Measurements from ENCODE around the gene PUS7.
"Not testable (repeated sequence)": the region's sequence is repeated elsewhere in the genome, so short reads cannot be mapped to it uniquely, and the experiment has no call there.

The PUS7 gene

DNA sequence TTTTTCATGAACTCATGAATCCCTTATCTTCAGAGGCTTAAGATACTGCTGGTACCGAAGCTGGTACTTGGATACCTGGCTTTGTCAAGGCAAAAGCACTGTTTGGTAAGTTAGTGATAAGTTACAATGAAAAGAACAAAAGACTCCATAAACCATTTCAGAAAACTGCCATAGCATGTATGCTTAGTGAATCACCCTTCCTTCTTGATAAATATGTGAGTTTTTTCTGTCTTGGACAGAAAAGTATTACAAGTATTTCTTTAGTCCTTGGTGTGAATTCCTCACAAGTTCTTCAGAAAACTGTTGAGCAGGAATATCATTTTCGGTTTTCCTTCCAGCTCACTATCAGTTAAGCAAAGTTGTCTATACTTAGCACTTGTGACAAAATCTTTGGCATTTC is 25.6 kb downstream of the PUS7 start:
- no peak for DNase-seq (ENCODE audit: low read depth in 2 of 2)

DNA sequence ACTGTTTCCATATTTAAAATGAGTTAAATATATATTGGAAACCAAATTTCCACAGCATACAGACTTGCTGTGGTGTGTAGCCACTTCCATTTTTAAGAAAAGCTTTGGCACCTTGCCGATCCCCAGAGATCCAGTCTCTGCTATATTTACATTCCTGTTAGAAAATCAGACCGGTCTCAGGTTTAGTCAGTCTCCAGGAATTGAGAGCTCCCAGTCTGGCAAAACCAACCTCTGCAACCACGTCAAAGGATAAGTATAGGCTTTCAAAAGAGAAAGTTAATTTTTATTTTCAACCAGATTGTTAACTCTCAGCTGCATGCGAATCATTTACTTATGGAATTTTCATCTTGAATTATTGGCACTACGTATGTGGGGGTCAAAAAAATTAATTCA is 28.2 kb downstream of the PUS7 start:
- DNase-seq (ENCODE audit: low read depth in 2 of 2), result no peak

DNA sequence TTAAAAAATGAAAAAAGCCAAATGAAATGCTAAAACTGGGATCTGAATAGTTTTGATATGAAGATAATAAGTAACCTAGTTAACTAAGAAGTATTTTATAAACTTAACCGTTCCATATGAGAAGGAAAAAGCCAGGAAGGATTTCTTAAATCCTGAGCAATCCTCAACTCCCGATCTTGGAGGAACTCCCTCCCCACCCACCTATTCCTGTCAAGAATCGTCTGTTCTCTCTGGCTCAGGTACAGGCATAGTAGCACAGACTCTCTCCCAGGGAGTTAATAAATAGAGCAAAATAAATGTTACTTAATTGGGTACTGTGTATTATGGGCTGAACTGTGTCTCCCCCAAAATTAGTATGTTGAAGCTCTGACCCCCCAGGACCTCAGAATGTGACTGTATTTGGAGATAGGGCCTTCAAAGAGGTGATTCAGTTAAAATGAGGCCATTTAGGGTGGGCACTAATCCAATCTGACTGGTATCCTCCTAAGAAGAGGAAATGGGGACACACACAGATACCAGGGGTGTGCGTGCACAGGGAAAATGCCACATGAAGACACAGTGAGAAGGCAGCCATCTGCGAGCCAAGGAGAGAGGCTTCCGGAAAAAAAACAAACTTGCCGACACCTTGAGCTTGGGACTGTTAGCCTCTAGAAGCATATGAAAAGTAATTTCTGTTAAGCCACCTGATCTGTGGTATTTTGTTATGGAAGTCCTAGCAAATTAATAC is 28.7 kb downstream of the PUS7 start:
- no peak for DNase-seq (ENCODE audit: low read depth in 2 of 2)

DNA sequence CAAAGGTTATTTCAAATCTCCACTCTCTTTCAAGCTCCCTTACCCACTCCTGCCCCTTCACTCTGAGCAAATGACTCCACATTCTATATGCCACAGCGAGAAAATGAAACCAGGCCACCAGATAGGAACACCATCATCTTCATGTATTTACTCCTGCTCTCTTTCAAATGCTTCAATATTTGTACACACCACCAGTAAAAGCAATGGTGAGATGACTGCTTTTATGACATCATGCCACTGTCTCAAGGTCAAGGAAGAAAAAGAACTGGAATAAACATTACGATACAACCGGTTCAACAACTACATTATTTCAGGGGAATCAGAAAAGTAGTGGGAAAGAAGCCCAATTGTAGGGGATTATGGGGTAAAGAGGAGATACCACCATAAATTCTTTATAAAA is 32.7 kb downstream of the PUS7 start:
- DNase-seq (ENCODE audit: low read depth in 2 of 2), result no peak

DNA sequence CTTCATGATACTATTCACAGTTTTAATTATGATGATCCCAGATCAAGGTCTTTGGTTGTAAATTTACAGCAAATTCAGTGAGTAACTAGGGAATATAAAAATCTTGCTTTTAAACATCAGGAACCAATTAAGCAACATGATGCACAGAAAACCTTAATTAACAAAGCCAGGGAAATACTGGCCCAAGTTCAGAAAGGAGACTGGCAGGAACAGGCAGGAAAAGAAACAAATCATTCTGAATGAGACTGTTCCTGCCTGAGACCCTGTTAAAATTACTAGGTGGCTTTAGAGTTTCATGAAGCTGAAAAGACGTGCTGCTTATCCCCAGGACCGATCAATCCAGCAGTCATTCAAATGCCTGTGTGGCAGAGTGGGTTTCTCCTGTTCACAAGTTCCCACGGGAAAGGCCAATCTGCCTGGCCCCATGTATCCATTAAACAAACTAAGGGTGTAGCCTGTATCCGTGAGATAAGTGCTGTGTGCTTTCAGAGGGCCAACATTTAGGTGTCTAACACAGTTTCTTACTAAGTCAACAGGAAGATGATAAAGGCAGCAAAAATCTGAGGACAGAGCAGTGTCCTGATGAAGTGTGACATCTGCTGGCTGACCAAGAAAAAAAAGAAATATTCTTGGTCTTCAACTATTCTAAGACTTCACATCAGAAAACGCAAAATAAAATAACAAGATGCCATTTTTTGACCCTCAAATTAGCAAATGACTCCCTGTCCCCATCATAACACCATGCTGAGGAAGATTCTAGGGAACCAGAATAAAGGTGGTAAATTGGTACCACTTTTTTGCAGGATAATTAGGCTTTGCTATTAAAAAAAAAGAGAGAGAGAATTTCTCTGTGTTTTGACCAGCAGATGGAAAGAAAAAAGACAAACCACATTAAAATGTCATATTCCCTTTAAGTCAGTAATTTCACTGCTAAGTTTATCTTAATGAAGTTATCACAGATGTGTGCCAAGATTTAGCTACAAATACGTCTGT is 34.2 kb downstream of the PUS7 start:
- no peak for DNase-seq (ENCODE audit: low read depth in 2 of 2)

DNA sequence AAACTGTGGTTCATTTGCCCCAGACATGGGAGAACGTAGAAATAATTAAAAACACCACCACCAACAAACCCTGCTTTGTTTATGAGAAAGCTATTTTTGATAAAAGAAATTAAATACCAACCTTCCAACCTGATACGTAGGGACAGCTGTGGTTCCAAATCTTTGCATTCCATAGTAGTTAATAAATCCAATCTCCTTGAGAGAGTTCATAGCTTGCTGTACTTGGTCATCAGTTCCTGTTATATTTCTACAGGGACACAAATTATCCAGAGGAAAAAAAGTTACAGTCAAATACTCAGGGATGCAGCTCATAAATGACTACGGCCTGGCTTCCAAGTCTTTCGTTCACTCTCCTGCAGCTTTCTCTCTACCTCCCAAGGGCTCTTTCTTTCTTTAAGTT is 41.1 kb downstream of the PUS7 start:
- DNase-seq (ENCODE audit: low read depth in 2 of 2), result no peak

DNA sequence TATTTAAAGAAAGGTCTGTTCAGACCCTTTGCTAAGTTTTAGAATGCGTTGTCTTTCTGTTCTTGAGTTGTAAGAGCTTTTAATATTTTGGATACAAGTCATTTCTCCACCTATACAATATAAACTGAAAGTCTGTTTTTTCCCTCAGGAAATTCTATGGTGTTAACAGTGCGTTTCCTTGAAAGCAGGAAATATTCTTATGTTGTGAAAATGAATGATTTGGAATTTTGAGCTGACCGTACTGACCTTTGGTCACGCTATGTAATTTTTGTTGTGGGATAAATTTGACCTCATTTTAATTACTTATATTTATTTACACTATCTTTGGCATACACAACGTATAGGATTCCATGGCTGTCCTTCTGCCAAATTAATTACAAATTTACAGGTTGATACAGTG is 43.5 kb downstream of the PUS7 start:
- no peak for DNase-seq (ENCODE audit: low read depth in 2 of 2)

DNA sequence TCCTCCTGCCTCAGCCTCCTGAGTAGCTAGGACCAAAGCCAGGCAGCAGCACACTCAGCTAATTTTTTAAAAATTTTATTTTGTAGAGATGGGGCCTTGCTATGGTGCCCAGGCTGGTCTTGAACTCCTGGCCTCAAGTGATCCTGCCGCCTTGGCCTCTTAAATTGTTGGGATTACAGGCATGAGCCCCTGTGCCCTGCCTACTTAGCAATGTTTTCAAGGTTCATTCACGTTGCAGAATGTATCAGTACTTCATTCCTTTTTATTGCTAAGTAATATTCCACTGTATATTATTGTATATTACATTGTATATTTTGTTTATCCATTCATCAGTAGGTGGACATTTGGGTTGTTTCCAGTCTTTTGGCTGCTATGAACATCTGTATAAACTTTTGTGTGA is 44.2 kb downstream of the PUS7 start:
- DNase-seq (ENCODE audit: low read depth in 2 of 2), result no peak

DNA sequence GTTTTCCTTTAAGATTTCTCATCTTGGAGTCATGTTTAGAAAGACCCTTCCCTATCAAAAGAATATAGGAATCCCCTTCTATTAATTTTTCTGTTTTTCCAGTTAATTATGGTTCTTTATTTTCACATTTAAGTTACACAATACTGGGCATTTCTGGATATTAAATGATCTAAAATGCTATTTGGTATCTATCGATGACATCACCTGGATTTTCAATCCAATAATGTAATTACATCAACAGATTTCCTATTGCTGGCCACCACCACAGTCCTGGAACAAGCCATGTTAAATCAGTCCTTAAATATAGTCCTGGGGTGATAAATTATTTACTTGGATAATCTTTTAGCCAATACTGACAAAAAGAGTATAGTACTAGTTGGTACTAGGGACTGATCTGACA is 48.0 kb downstream of the PUS7 start:
- no peak for DNase-seq (ENCODE audit: low read depth in 2 of 2)

DNA sequence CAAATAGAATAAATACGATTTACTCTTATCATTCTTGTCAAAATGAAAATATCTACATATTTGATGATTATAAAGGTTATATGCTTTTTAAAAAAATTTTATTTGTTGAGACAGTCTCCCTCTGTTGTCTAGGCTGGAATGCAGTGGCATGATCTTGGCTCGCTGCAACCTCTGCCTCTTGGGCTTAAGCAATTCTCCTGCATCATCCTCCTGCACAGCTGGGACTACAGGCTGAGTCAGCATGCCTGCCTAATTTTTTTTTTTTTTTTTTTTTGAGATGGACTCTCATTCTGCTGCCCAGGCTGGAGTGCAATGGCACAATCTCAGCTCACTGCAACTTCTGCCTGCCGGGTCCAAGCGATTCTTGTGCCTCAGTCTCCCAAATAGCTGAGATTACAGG is 48.9 kb downstream of the PUS7 start:
- no peak for DNase-seq (ENCODE audit: low read depth in 2 of 2)

DNA sequence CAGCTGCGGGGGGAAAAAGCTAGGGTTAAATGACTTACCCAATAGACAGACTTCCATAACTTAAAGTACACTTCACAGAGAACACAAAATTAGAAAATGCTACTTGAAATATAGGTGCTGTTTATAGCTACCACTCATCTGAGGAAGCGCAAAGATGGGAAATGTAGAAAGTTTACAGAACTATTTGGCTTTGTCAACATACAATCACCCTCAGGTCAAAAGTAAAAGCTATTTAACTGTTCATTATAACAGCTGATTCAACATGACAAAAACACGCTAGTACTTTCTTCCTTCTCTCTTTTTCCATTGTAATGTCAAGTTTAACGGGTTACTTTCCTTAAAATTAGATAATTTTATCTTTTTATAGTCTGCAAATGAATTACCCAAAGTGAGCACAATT is 51.2 kb downstream of the PUS7 start:
- no peak for DNase-seq (ENCODE audit: low read depth in 2 of 2)

DNA sequence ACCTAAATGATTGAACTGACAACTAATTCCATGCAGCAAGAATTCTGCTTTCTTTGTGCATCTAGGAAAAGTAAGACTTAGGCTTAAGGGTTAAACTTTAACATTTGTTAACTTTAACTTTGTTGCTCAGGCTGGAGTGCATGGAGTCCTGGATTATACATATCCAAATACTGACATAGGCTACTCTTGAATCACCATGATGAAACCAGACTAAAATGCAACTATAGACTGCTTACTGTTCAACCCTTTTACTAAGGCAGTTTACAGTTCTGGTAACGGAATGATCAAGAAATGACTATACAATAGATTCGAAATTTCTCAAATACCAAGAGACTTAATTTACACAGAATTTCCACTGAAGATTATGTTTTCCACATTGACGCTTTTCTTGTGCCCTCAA is 52.0 kb downstream of the PUS7 start:
- DNase-seq (ENCODE audit: low read depth in 2 of 2), result no peak

DNA sequence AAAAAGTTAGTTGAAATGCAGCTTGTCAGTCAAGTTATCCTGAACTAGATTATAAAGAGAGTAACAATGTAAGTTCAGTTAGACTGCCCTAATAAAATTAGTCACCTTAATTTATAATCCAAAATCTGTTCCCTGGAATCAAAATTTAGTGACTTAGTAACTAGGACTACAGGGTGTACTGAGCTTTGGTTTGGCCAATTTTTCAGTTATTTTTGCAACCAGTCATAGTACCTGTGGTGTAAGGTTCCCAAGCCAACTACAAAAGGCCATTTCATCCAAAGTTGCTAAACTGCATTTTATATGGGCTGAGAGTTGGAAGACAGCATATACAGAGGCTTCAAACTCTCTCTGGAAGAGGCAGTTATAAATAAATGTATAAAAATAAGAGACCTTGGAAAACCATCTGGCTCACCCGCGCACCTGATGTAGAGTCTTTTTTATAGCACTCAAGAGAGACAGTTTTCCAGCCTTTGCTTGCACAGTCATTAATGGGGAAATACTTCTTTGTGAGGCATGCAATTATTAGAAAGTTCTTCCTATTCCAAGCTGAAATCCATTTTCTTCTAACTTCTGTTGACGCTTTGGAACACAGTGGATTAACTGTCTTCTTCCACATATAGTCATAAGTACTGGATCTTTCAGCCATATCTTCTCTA is 59.2 kb downstream of the PUS7 start:
- DNase-seq (ENCODE audit: low read depth in 2 of 2), result no peak

DNA sequence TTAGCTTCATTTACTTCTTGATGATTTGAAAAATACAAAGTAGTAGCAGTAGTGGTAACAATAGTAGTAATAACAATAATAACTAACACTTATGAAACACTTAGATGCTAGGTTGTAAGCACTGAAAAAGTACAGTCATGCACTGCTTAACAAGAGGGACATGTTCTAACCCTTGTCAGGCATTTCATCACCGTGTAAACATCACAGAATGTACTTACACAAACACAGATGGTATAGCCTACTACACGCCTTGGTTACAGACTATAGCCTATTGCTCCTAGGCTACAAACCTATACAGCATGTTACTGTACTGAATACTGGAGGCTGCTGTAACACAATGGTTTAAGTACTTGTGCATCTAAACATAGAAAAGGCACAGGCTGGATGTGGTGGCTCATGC is 60.6 kb downstream of the PUS7 start:
- DNase-seq (ENCODE audit: low read depth in 2 of 2), result no peak

DNA sequence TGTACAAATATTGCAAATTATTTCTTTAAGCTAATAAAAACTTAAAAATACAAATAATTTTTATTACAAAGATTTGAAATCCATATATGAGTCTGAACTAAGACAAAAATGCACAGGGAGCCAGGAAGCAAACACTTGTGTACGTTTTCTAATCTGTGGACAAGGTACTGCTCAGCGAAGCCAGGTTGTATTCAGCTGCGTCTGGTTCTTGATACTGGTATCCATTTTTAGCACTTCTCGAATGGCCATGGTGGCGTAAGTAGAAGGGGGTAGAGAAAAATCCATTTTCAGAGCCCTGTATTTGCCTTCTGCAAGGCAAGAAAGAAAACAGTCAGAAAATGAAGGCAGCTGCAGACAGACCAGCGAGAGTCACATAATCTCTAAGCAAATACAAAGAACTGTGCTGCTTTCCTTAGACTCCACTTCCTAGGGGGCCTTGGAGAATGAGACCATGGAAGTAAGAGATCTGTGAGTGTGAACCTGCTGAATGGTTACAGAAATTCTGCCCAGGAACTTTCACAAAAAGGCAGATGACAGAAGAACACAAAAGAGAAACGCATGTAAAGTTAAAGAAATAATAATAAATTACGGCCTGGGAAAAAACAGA is 64.3 kb downstream of the PUS7 start:
- no peak for DNase-seq (ENCODE audit: low read depth in 2 of 2)

DNA sequence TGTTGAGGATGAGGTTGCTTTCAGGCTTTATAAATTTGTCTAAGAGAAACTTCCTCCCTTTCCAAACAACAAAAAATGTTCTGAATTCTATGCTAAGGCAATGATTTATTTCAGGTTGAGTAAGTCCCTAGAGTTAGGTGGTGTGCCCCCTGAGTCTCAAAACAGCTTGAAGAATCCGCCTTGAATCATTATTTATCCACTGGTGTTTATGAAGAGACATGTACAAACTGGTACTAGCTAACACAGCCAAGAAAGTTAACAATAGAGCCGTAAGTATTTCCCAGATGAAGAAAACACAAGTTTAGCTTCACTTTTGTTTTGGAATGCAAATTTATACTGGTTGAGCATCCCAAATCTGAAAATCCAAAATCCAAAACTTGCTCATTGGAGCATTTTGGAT is 67.2 kb downstream of the PUS7 start:
- DNase-seq (ENCODE audit: low read depth in 2 of 2), result no peak

DNA sequence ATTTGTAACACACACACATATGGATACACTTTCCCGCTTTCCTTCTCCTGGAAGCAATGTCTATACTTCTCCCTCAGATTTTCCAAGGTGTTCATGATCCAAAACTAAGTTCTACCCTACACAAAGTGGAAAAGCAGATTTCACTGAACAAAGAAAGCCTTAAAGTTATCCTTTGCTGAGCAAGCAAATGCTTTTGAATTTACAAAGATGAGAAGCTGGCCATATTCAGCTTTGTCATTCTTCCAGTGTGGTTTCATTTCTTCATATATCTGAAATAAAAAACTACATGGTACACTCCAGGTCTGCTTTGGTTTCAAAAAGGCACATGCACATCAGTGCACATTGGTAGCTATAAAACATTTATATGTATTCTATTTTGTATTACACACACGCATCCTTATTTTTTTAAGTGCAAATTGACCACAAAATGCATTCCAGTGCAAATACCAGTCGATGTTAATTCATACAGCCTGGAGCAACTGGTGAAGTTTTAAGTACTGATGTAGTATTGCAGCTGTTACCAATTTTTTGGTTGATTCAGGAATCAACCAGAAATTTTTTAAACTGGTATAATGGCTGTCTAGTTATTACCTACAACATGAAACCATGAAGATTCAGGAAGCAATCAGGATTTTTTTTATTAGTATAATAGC is 67.8 kb downstream of the PUS7 start:
- no peak for DNase-seq (ENCODE audit: low read depth in 2 of 2)

DNA sequence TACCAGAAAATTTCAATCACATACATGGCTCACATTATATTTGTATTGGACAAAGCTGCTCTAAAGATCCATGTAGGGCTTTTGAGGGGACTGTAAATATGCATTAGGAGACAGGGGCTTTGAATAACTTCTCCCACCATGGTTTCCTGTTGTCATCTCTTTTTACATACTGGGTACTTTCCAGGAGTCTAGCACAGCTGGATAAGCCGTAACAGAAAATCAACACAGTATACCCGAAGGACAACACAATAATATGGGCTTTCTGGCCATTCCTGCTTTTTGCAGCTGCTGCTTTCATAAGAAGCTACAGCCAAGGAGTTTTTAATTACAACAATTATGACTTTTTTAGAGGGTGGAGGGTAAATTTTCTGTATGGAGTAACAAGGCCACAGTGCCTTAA is 70.0 kb downstream of the PUS7 start:
- no peak for DNase-seq (ENCODE audit: low read depth in 2 of 2)

DNA sequence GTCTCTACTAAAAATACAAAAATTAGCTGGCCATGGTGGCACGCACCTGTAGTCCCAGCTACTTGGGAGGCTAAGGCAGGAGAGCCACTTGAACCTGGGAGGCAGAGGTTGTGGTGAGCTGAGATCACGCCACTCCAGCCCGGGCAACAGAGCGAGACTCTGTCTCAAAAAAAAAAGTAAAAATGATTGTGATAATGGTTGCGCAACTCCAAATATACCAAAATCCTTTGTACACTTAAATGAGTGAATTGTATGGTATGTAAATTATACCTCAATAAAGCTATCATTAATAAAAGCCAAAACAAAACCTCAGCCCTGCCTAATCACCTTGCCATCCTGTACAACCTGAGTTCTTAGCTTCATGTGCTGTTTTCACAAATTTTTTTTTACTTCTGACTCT is 71.2 kb downstream of the PUS7 start:
- not testable (repeated sequence) for DNase-seq (ENCODE audit: low read depth in 2 of 2)

DNA sequence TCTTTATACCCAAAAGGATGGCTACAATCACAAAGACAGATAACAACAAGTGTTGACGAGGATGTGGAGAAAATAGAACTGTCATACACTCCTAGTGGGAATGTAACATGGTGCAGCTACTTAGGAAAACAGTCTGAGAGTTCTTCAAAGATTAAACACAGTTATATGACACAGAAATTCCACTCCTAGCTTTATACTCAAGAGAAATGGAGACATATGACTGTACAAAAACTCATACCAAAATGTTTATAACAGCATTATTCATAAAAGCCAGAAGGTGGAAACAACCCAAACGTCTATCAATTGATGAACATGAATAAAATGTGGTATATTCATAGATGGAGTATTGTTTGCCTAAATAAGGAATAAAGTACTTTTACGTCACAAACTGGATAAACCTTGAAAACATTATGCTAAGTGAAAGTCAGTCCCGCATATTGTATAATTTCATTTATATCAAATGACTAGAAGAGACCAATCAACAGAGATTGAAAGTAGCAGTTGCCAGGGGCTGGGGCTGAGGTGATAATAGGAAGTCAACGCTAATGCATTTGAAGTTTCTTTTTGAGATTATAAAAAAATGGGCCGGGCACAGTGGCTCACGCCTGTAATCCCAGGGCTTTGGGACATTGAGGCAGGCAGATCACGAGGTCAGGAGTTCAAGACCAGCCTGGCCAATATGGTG is 71.8 kb downstream of the PUS7 start:
- DNase-seq (ENCODE audit: low read depth in 2 of 2), result no peak

DNA sequence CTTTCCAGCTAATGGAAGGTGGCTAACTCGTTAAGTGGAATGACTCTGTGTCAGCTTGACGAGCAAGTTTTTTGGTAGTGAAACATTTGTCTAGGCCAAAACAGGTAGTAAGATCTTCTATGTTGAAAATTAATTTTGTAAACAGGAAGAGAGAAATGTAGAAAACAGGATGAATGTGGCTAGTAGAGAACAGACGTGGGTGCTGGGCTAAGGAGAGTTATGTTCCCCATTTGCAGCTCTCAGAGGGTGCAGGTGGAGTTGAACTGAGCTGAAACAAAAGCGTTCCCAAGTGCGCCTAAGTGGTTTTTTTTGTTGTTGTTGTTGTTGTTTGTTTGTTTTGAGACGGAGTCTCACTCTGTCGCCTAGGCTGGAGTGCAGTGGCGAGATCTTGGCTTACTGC is 73.9 kb downstream of the PUS7 start:
- no peak for DNase-seq (ENCODE audit: low read depth in 2 of 2)
